Transverse colon (tissue), 4 donors: Measurements from ENCODE around the gene IP6K2.

Experiments used
- CTCF ChIP-seq, 5 experiments: fragments of 200-600 bp in 3 of 5; fragments of 450-650 bp in 2 of 5; sonication (generic) in 3 of 5; IDR thresholded peaks; 1 replicate in 2 of 5; 2 replicates in 3 of 5; pipeline ENCODE4 v1.5.1; 2016 to 2017; ENCODE audit warnings: antibody characterized with exemption in 5 of 5, inconsistent platforms in 3 of 5, mild to moderate bottlenecking in 2 of 5, moderate library complexity in 1 of 5
- EP300 ChIP-seq: sonication (generic); formaldehyde crosslinking; IDR thresholded peaks from one replicate; pipeline ENCODE4 v1.6.1; 2017; ENCODE audit warnings: antibody characterized with exemption, low read depth
- POLR2A ChIP-seq: fragments of 450-650 bp; IDR thresholded peaks from one replicate; pipeline ENCODE4 v1.6.1; 2016; ENCODE audit warnings: antibody characterized with exemption, mild to moderate bottlenecking, moderate library complexity
- POLR2AphosphoS5 ChIP-seq, 3 donors: sonication (generic); formaldehyde crosslinking; IDR thresholded peaks; one replicate each; pipeline ENCODE4 v1.6.1; 2016; ENCODE audit warnings: antibody characterized with exemption in 3 of 3

- TF ChIP-seq POLR2A (no peak), CTCF (IDR thresholded peaks at IDR 0.05) (no peak), POLR2AphosphoS5 (IDR thresholded peaks at IDR 0.05) (no peak), EP300 (no peak)
Observed at GRCh38 chr3:48693826-48694225, 23.2 kb downstream of the IP6K2 start.
